GM15510 (cell line): ENCODE measurements around the gene DACT1.

Experiments
- POLR2A ChIP-seq: IDR thresholded peaks from 3 replicates; pipeline ENCODE4 v1.6.1; 2011; ENCODE audit warnings: borderline replicate concordance; ENCODE audit not compliant: insufficient read length; ENCODE audit errors: extremely low read depth

Gene DACT1

DNA sequence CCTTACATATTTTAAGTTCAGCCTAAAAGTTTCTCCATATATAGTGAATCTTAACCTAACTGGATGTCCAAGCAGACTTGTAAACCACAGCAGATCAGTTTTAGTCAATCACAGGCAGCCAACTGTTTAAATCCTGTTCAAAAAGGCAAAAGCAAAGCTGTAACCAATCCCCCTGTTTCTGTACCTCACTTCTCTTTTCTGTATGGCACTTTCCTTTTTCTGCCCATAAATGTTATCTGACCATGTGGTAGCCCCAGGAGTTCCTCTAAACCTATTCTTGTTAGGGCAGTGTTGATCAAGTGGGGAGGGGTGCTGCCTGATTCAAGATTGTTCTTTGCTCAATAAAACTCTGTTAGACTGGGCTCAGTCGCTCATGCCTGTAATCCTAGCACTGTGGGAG, 8.5 kb upstream of the DACT1 start:
- no peak for TF ChIP-seq POLR2A

DNA sequence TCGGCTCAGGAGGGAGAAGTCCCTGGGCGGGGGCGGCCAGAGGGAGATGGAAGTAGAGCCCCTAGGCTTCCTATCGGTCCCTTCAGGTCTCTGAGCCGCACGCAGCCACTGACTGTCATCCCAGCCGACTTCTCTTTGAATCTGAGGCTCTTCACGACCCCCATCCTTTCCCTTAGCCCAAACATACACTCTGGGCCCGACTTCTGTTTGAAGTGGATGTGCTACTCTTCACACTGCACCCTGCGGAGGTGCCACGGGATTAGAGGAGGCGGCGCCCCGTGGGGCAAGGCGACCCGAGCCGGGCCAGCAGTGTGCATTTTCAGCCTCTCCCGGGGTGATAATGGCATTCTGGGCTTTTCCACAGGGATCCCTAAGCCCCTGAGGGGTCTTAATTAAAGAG, 6.0 kb upstream of the DACT1 start:
- no peak for TF ChIP-seq POLR2A

DNA sequence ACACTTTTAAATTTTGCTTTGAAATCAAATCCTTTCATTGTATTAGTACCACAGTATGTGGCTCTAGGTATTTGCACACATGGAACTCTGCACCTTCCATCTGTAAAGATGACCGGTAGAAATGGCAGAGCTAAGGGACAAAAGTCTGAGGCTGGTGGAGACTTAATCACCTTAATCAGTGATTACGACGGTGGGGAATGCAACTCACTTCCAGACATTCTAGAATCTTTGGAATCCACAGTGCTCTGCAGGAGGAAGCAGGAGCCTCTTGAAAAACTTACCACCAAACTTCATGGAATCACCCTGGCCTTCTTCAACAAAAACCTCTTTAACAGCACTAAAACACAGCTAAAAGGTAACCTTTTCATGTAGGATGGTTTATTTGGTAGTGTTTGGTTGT, 3.9 kb upstream of the DACT1 start:
- TF ChIP-seq POLR2A, result no peak

DNA sequence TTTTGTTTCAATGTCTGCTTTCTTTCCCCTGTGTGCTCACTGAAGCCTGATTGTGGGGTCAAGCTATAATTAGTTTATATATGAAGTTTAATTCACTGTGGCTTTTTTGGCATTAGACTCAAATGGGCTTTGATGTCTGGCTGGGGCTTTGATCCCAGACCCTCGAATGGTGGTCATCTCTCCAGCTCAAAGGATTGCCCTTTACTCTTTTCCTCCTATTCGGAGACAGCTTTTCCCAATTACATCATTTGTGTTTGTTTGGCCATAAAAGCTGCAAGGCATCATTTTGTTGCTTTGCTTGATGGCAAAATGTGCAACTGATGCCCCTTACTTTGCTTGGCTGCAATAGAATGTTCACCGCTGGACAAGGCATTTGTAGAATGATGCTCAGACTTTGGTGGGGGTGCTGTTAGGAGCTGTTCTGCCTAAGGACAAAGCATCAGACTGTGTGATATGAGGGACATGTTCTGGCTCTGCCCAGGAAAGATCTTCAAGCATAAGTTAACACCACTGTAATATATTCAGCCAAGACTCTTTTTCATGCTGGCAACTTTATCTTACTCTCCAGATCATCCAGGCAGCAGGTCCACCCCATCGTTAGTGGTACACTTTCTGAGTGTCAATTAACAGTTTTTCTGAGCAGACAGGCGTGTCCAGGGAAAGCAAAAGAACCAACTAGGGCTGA, 3.2 kb upstream of the DACT1 start:
- TF ChIP-seq POLR2A, result no peak

DNA sequence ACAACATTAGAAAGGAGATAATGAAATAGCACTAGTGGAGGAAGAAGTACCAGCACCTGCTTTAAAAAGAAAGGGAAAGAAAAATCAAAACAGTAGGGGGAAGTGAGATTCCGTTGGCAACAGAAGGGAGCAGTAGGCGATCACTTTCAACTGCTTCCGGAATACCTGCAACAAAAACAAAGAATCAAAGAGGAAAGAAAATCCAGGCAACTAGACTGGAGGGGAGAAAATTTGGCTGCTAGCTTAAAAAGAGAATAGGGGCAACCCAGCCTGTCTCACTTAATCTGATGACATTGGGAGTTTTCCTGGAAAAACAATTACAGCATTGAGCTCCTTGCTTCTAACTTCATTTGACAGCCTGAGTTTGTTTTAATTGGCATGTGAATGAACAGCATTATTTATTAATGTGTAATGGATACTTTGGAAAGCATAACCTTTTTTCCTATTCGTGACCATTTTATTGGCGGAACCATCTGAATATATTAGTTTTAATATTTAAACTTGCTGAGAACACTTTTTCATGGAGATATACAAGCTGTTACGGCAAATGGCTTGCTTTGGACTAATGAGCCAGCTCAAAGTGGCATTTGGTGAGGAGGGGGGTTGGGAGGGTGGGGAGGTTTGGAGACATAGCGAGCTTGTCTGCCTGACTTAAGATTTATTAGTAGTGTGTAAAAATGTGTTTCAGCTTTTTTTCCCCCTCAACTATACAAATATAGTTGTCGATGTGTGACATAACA, 2.5 kb upstream of the DACT1 start:
- TF ChIP-seq POLR2A, result no peak

DNA sequence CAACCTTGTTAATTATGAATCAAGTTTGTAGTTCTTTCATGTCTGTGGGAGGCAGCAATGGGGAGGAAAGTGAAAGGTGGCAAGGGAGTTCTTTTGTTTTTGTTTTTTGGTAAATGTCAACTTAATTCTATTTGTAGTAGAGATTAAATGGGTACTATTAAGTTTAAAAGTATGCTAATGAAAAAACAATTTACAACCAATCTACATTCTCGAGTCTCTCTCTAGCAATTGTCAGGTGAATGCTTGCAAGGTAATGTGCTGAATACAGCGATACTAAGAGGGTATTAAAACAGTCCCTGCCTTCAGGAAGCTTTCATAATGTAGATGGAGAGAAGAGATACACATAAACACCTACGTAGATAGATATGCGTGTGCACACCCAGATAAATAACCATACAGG, 1.6 kb upstream of the DACT1 start:
- TF ChIP-seq POLR2A, result no peak

DNA sequence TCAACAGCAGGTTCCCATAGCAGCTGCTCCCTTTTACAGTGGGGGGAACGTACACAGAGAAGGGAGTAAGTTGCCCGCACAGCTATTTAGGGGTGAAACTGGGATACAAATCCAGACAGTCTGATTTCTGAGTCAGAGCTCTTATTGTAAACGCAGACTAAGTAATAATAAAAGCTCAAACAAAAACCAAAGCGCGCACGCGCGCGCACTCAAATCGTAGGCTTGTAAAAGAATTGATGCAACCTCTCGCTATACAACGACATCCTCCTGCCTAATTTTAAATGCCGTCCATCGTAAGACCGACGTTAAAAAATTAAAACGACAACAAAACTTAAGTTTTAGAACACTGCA, 747 bp upstream of the DACT1 start:
- TF ChIP-seq POLR2A, result no peak

DNA sequence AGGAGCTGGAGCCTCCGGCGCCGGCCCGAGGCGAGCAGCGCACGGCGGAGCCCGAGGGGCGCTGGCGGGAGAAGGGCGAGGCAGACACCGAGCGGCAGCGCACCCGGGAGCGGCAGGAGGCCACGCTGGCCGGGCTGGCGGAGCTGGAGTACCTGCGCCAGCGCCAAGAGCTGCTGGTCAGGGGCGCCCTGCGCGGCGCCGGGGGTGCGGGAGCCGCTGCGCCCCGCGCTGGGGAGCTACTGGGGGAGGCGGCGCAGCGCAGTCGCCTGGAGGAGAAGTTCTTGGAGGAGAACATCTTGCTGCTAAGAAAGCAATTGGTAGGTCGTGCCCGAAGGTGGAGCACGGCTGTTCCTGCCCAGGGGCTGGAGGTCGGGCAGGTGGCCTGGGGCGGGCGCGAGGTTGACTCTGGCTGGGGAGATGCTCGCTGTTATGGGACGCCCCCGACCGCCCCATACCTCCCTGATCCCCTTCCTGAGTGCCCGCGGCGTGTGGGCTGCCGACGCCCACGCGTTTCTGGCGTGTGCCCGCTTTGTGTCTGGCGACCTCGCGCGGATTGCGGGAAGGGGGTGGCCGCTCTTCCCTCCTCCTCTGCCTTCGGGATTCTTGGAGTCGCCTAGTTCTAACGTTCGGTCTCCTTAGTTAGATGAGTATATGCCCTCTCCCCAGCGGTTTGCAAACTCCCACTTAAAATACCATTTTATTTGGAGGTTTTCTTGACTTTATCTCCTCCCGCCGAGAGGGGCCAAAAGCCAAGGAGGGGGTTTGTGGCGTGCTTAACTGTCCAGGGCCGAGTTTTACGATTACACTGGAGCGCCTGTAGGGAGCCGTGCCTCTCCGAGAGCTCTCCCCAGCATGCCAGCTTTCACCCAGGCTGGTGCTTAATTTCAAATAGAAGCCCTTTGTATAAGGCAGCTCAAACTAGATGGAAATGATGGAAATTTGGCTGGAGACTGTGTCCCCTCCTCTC, 752 bp downstream of the DACT1 start:
- no peak for TF ChIP-seq POLR2A

DNA sequence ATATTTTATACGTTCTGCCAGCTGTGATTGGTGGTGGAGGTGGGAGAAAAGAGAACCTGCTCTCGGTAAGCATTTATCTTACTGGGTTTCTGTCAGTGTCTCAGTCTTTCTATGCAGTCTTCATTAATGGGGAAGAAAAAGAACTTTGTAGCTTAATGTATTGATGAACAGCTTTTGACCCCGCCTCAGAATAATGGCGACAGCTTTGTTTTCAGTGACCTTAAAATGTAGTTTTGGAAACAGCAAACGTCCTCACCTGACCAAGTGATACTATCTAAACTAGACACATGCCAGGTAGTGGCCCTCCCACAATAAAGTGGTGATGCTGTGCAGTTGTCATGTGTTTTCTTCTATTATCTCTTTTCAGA, 1.4 kb downstream of the DACT1 start:
- TF ChIP-seq POLR2A, result no peak

DNA sequence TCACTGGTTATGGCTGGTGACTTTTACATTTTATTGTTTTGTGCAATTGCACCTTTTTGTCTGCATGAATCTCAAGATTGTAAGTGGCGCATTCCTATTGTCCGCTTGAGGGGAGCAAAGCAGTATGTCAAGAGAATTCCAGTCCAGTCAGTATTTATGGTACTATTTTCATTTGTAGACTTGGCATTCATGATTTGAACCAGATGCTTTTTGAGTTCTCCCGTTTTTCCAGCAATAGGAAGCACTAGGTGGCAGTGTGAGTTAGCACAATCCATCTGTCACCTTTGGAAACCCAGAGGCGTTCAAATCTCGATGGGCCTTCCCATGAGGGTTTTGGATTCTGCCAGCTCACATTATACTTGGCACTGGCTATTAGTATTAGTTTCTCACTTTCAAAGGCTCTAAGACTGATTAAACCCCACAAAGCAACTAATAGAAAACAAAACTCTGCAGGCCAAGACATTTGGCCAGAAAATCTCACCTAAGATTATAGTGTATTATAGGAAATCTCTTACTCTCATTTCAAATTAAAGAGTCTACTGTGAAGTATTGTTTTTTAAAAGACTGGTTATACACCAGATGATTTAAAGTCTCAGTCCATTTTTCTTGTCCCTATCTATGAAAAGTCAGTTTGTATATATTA, 2.2 kb downstream of the DACT1 start:
- no peak for TF ChIP-seq POLR2A

DNA sequence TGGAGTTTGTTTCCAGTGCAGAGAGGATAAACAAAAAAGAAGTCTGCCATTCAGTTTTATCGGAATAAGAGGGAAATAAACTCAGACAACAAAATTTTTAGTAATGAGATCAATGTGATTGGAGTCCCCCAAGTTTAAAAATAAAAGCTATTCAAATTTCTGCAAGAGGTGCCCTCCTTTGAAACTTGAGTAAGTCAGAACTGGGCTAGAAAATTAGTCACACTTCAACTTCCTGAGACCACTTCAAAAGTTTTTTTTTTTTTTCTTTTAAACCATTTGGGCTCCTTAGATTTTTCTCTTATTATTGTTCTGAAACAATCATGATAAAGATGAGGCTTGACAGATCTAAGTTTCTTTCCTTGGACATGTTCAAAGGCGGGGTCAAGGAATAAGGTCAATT, 3.2 kb downstream of the DACT1 start:
- no peak for TF ChIP-seq POLR2A

DNA sequence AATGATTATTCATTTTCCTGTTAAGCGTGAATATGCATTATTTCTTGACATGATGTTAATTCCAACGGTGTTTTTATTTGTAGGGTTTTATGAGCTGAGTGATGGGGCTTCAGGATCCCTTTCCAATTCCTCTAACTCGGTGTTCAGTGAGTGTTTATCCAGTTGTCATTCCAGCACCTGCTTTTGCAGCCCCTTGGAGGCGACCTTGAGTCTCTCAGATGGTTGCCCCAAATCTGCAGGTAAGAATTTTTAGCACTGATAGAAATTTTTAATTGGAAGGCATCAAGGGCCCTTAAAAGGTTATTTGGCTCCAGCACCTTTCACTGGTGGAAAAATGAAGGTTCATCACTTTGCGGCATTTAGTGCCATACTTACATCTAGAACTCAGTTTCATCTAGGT, 3.7 kb downstream of the DACT1 start:
- no peak for TF ChIP-seq POLR2A

DNA sequence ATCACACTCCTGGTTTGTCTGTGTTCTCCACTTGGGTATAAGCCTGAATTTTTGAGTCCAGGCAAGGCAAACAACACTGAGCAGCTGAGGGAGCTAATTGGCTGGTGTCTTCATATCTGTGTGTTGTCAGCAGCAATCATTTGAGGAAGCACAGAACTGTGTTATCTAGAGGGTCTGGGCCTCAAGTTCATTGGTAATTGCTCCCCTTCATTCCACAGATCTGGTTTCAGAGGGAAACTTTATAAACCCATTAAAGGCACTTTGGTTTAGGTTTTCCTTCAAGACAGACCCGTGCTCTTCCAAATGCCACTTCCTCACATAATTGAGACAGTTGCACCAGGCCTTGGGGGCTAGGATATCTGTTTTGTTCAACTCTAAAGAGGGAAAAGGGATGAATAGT, 5.6 kb downstream of the DACT1 start:
- TF ChIP-seq POLR2A, result no peak

DNA sequence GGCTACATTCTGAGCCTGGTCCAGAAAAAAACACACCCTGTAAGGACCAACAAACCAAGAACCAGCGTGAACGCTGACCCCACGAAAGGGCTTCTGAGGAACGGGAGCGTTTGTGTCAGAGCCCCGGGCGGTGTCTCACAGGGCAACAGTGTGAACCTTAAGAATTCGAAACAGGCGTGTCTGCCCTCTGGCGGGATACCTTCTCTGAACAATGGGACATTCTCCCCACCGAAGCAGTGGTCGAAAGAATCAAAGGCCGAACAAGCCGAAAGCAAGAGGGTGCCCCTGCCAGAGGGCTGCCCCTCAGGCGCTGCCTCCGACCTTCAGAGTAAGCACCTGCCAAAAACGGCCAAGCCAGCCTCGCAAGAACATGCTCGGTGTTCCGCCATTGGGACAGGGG, 7.9 kb downstream of the DACT1 start:
- no peak for TF ChIP-seq POLR2A

DNA sequence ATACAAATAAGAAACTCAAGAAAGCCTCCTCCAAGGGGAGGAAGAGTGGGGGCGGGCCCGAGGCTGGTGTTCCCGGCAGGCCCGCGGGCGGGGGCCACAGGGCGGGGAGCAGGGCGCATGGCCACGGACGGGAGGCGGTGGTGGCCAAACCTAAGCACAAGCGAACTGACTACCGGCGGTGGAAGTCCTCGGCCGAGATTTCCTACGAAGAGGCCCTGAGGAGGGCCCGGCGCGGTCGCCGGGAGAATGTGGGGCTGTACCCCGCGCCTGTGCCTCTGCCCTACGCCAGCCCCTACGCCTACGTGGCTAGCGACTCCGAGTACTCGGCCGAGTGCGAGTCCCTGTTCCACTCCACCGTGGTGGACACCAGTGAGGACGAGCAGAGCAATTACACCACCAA, 8.7 kb downstream of the DACT1 start:
- no peak for TF ChIP-seq POLR2A
